Mucosa of descending colon (tissue), 3 donors: ENCODE measurements around the gene SPDYE1. TPM values are rescaled to one million over a fixed set of nuclear protein-coding genes. Genes with fewer than 3 reads are reported as not detected.

Experiments
- ATAC-seq: fragments of 200-7000 bp; cut with Tn5 transposase; one replicate; pipeline ENCODE4 v1.9.1; 2020; ENCODE audit warnings: mild to moderate bottlenecking, moderate library complexity
- DNase-seq, 3 donors: peaks; one replicate each; pipeline ENCODE4 v3.0.0-alpha.2; 2020
- H3K36me3 ChIP-seq: fragments of 200-600 bp; one replicate; pipeline ENCODE4 v1.8.0; 2021; ENCODE audit warnings: low read depth, mild to moderate bottlenecking
- H3K4me1 ChIP-seq: fragments of 200-600 bp; one replicate; pipeline ENCODE4 v1.8.0; 2021; ENCODE audit warnings: low read depth, mild to moderate bottlenecking
- H3K4me3 ChIP-seq: fragments of 200-600 bp; one replicate; pipeline ENCODE4 v1.8.0; 2021; ENCODE audit warnings: mild to moderate bottlenecking
- H3K9me3 ChIP-seq: fragments of 200-600 bp; one replicate; pipeline ENCODE4 v1.8.0; 2021; ENCODE audit warnings: mild to moderate bottlenecking
- CTCF ChIP-seq: fragments of 200-600 bp; IDR thresholded peaks from one replicate; pipeline ENCODE4 v1.8.0; 2022; ENCODE audit warnings: antibody characterized with exemption, mild to moderate bottlenecking
- intact Hi-C, 2 donors: fragments of 100-400 bp; cut with DNase I in 1 of 2; cut with micrococcal nuclease in 1 of 2; formaldehyde crosslinking; loops; one replicate each; pipeline versions ENCODE4 v1.11.0 to v1.11.1; 2022; cut with DNase I, micrococcal nuclease
- total RNA-seq, 3 donors: library from RNA; stranded (reverse); fragmentation: NEBNext Ultra II Directional in 2 of 3; extraction: Animal tissue kit (Norgen Biotek cat#: 25700) in 2 of 3; gene quantifications; one replicate each; pipeline versions ENCODE4 v1.2.1 to v1.2.4, GENCODE V29; 2021 to 2023
- donor health status: DM: no; HTN: no; CAD: no; lungs with moderate emphysema.
- donor health status: DM: no; HTN: no; CAD: no.
- donor health status: DM: no; HTN: yes; CAD: no.

The SPDYE1 gene
- total RNA-seq, 3 donors from 2014 or later, result not detected

GRCh38 chr7:44050121-44050914, 52.6 kb downstream of the SPDYE1 start:
- Histone ChIP-seq H3K9me3 (no peaks in the 10 kb centered on the region), H3K4me1 (peaks cover 15% of the 10 kb centered on the region), H3K4me3 (no peak overlapping the region), H3K36me3 (no peaks in the 10 kb centered on the region)
- intact Hi-C loops, result no loop called here
- no peak for DNase-seq
- ATAC-seq, result no peak
- no peak for TF ChIP-seq CTCF

DNA sequence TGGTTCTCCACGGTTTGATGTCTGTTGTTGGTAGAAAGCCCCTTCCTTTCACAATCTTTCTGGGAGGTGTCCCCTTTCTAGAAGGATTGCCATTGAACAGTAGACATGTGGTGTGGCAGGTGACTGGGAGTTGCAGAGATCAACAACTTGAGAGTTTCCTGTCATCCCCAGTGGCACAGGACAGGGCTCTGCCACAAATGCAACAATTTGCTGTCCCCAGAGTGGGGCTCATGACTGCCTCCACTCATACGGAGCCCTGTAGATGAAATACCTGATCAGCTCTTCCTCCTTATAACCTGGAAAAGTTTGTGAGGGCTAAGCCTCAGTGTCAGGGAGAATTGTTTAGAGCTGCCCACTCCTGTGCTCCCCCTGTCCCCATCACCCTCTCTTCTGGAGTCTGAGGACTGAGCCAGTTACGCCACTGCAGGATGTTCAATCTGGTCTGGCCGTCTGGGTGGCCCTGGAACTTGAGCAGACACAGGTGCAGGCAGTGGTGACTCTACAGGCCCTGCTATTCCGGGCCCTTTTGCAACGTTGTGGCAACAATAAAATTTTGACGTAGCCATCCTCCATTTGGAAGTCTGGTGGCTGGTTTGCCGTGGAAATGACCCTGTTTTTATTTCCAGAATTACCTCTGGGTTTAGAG, 53.3 kb downstream of the SPDYE1 start:
- intact Hi-C loops, result no loop called here
- peaks cover 8% of the 10 kb centered on the region for H3K4me1 ChIP-seq
- TF ChIP-seq CTCF, result no peak
- DNase-seq (no peak), ATAC-seq (no peak)
- H3K9me3 ChIP-seq, result no peaks in the 10 kb centered on the region
- no peak overlapping the region for H3K4me3 ChIP-seq
- H3K36me3 ChIP-seq, result no peaks in the 10 kb centered on the region

DNA sequence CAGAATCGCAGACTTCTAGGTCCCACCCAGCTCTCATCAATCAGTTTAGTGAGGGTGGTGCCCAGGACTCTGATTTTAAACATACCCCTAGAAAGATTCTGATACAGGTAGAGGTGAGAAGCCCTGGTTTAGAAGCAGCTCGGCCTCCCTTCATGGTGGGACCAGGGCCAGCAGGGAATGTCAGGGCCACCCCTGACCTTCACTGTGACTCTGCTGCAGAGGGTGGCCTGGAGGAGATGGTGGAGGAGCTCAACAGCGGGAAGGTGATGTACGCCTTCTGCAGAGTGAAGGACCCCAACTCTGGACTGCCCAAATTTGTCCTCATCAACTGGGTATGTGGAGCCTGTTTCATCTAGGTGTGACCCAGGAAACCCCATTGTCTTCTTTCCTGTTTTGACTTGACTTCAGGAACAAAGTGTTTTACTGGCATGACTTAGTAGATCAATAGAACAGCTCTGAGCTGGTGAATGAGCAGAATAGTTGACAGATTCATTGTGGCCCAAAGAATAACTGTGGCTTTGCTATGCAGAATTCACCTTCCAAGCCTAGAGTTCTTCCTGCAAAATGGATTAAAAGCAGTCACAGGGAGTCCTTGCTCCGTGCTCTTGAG, 54.0 kb downstream of the SPDYE1 start:
- Histone ChIP-seq H3K4me3 (no peak overlapping the region), H3K4me1 (peaks cover 1% of the 10 kb centered on the region), H3K36me3 (no peaks in the 10 kb centered on the region), H3K9me3 (no peaks in the 10 kb centered on the region)
- DNase-seq, result no peak
- intact Hi-C loops, result no loop called here
- no peak for ATAC-seq
- no peak for TF ChIP-seq CTCF

GRCh38 chr7:44052771-44053365, 55.2 kb downstream of the SPDYE1 start:
- no peak for ATAC-seq
- DNase-seq, result no peak
- TF ChIP-seq CTCF, result no peak
- H3K9me3 ChIP-seq, result no peaks in the 10 kb centered on the region
- intact Hi-C loops, result no loop called here
- no peak overlapping the region for H3K4me3 ChIP-seq
- H3K36me3 ChIP-seq, result peaks cover under 1% of the 10 kb centered on the region
- H3K4me1 ChIP-seq, result no peaks in the 10 kb centered on the region

DNA sequence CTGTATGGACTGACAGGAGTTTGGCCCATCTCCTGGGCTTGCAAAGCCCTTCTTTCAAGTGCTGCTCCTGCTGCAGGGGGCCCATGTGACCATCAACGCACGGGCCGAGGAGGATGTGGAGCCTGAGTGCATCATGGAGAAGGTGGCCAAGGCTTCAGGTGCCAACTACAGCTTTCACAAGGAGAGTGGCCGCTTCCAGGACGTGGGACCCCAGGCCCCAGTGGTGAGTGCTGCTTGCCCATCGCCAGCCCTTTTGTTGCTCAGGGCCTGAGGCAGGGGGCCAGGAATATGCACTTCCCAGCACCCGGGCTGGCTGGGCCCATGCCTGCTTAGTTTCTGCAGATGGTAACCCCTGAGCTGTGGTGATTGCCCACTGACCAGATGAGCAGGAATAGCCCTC, 59.0 kb downstream of the SPDYE1 start:
- H3K9me3 ChIP-seq, result no peaks in the 10 kb centered on the region
- intact Hi-C loops, result no loop called here
- no peak for ATAC-seq
- peaks cover 24% of the 10 kb centered on the region for H3K36me3 ChIP-seq
- no peaks in the 10 kb centered on the region for H3K4me1 ChIP-seq
- no peak overlapping the region for H3K4me3 ChIP-seq
- no peak for TF ChIP-seq CTCF
- DNase-seq, result no peak
